Right atrium auricular region (tissue), 2 donors: ENCODE results near the gene ARHGEF37. TPM values are rescaled to one million over a fixed set of nuclear protein-coding genes. Genes with fewer than 3 reads are reported as not detected.
A peak's percentile ranks its signal among the peaks of the same experiment; 100 is the strongest.

Experiments
- DNase-seq: peaks from one replicate; pipeline ENCODE4 v3.0.0-alpha.2; 2019; ENCODE audit warnings: low spot score
- H3K27ac ChIP-seq, 2 donors: fragments of 200-600 bp; sonication (generic); 1 replicate in 1 of 2; 2 replicates in 1 of 2; pipeline ENCODE4 v1.5.1; 2016 to 2019
- H3K27me3 ChIP-seq, 2 donors: fragments of 200-600 bp; sonication (generic); one replicate each; pipeline versions ENCODE4 v1.5.1 to v1.6.0; 2017 to 2019
- H3K36me3 ChIP-seq: fragments of 200-600 bp; sonication (generic); one replicate; pipeline ENCODE4 v1.5.1; 2016
- H3K4me1 ChIP-seq, 2 donors: fragments of 200-600 bp; sonication (generic); one replicate each; pipeline versions ENCODE4 v1.5.1 to v1.6.0; 2017 to 2019
- H3K4me3 ChIP-seq, 2 donors: fragments of 200-600 bp; sonication (generic); 1 replicate in 1 of 2; 2 replicates in 1 of 2; pipeline ENCODE4 v1.5.1; 2017 to 2019; ENCODE audit warnings: mild to moderate bottlenecking in 1 of 2, moderate library complexity in 1 of 2
- H3K9me3 ChIP-seq, 2 donors: fragments of 200-600 bp; sonication (generic); one replicate each; pipeline ENCODE4 v1.5.1; 2019
- total RNA-seq, 2 donors: library from RNA; depleted of rRNA; stranded (reverse); fragments of >200 nt; gene quantifications; one replicate each; pipeline ENCODE4 v1.1.0, GENCODE V29; 2016
- TF ChIP-seq, protein P1 (sequence below), 2 donors: fragments of 200-600 bp; sonication (generic); IDR thresholded peaks; one replicate each; pipeline ENCODE4 v1.5.1; 2019; ENCODE audit warnings: antibody characterized with exemption in 2 of 2

The ARHGEF37 gene
- total RNA-seq, 2 donors from 2014 or later: 11.0 to 13.7 TPM

DNA sequence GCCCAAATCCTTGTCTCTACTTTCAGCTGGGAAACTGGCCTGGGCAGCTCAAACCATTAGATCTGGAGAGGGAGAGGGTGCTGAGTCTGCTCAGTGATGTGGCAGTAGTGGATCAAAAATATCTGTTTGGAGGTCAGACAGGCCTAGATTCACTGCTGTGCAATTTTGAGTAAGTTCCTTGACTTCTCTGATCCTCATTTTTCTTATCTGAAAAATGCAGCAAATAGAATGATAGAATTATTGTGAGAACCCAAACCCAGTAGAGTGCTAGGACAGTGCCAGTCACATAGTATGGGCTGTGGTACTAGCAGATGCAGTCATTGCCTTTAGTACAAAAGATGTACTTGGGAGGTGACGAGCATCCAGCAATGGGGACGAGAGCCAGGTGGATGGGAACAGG, 50.2 kb downstream of the ARHGEF37 start:
- Histone ChIP-seq H3K4me3 (no peak overlapping the region), H3K27ac (no peak overlapping the region), H3K9me3 (no peaks in the 10 kb centered on the region), H3K4me1 (peaks cover 0 to 15% of the 10 kb centered on the region in 2 donors), H3K27me3 (no peaks in the 10 kb centered on the region), H3K36me3 (peaks cover 20% of the 10 kb centered on the region)
- DNase-seq: no peak
- TF ChIP-seq, protein P1, sequence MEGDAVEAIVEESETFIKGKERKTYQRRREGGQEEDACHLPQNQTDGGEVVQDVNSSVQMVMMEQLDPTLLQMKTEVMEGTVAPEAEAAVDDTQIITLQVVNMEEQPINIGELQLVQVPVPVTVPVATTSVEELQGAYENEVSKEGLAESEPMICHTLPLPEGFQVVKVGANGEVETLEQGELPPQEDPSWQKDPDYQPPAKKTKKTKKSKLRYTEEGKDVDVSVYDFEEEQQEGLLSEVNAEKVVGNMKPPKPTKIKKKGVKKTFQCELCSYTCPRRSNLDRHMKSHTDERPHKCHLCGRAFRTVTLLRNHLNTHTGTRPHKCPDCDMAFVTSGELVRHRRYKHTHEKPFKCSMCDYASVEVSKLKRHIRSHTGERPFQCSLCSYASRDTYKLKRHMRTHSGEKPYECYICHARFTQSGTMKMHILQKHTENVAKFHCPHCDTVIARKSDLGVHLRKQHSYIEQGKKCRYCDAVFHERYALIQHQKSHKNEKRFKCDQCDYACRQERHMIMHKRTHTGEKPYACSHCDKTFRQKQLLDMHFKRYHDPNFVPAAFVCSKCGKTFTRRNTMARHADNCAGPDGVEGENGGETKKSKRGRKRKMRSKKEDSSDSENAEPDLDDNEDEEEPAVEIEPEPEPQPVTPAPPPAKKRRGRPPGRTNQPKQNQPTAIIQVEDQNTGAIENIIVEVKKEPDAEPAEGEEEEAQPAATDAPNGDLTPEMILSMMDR (IDR thresholded peaks at IDR 0.05): no peak

DNA sequence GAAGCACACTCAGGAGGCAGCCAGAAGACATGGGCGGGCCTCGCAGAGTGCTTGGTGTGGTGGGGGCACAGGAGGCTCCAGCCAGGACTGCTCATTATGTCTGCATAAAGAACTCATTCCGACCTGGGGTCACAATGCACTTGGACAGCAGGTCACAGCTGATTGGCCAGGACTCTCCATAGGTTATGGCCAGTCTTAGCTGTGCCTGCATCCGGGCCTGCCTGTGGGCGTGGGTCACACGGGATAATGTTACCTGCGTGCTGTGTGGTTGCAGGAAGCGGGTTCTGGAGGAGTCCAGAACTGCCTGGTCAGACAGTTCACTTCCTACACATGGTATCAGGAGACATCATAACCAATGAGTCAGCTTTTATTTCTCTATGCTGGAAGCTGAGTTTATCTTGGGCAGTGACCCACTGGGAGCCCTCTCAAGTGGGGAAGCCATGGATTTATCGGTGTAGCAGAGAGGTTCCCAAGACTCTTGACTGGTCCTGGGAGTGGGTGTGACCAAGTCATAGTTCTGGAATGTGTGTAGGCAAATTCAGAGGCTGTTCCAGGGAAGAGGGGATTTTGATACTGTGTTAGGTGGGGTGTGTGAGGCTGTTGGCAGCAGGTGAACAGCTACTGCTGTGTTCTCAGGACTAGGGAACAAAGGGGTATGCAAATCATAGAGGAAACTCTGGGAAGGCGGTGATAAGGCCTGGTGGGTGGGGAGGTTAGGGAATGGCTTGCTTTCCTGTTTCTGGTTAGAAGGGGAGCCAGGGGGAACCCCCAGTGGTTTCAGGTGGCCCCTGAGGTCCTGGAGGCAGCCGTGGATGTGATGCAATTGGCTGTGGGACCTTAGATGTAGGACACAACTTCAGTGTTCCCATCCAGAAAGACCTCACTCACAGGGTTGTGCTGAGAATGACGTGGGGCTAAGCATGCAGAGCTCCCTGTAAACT, 51.3 kb downstream of the ARHGEF37 start:
- TF ChIP-seq, protein P1 (IDR thresholded peaks at IDR 0.05): no peak

DNA sequence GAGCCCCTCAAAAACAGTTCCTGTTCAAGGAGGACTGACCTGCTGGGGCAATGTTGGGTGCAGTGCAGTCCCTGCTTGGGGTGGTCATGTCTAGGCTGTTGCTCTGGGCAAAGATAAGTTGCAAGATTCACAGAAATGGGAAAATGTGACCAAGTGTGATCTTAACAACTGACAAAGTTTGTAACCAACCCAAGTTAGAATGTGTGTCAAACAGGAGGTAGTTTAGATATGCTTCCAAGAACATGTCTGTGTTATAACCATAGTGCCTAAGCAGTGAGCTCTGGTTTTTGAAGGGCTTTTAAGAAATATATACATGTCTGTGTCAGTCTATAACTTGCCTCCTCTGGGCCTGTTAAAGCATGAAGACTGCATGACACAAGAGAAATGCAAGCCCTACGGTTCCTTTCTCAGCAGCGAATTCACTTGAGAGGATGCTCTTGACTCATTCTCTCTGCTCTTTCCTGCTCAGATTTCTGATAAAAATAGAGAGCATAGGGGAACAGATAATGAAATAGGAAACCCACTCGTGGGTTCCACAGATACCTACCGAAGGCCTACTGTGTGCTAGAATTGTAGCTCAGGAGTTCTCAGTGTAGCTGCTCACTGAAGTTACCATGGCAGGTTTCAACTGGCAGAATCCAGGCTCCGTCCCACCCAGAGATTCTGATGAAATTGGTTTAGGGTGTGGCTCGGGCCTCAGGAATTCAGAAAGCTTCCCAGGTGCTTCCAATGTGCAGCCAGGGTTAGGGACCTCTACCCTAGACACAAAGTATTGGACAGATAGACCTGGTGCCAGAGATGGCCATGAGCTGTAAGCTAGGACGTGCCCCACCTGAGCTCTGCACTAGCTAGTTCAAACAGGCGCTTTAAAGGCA, 52.4 kb downstream of the ARHGEF37 start:
- no peak overlapping the region for H3K4me3 ChIP-seq
- H3K36me3 ChIP-seq: peaks cover 4% of the 10 kb centered on the region
- DNase-seq: no peak
- no peak overlapping the region for H3K27ac ChIP-seq
- TF ChIP-seq, protein P1 (IDR thresholded peaks at IDR 0.05): no peak
- H3K27me3 ChIP-seq: no peaks in the 10 kb centered on the region
- peaks cover 0 to 15% of the 10 kb centered on the region in 2 donors for H3K4me1 ChIP-seq
- no peaks in the 10 kb centered on the region for H3K9me3 ChIP-seq

More for the DNA sequence above, 51.3 kb downstream of the ARHGEF37 start:
- Histone ChIP-seq H3K36me3 (peaks cover 9% of the 10 kb centered on the region), H3K27ac (peak overlapping the region; percentile 48), H3K27me3 (no peaks in the 10 kb centered on the region), H3K4me1 (peaks cover 0 to 15% of the 10 kb centered on the region in 2 donors), H3K4me3 (no peak overlapping the region), H3K9me3 (no peaks in the 10 kb centered on the region)
- no peak for DNase-seq

DNA sequence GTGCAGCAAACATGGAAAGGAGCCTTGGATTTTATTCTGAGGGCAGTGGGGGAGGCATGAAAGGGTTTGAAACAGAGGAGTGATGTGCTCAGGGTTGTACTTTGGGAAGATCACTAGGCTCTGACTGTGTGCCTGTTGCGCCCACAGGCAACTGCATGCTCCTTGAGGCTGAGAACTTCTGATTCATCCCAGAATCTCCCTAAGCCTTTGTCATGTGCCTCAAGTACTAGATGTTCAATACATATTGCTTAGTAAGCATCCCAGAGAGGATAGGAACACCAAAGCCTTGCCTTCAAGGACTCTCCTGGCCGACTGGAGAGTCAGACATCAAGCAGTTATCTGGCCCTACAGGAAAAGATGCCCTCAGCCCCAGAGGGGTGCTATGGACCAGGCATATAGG, 54.1 kb downstream of the ARHGEF37 start:
- H3K27ac ChIP-seq: no peak overlapping the region
- TF ChIP-seq, protein P1 (IDR thresholded peaks at IDR 0.05): no peak

DNA sequence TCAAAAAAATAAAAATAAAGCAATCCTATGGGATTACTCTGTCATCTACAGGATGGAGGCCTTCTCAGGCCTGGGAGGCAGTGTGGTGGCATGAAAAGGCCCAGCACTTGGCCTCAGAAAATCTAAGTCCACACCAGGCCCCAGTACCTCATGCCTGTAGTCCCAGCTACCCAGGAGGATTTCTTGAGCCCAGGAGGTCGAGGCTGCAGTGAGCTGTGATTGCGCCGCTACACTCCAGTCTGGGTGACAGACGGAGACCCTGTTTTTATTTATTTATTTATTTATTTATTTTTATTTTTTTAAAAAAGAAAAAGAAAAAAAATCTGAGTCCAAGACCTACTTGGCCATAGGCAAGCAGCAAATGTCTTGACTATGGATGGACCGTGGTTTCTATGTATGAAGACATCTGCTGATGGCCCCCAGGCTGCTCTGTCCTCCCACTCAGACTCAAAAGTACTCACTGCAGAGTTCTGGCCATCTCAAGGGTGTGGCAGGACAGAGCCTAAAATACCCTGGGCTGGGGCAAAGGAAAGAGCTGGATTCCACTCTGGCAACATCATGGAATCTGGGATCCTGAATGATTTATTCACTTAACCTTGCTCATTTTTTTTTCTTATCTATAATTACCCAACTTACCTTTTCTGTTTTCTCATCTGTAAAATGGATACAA, 55.0 kb downstream of the ARHGEF37 start:
- Histone ChIP-seq H3K4me1 (peaks cover 0 to 37% of the 10 kb centered on the region in 2 donors), H3K27me3 (no peaks in the 10 kb centered on the region), H3K27ac (no peak overlapping the region), H3K36me3 (no peaks in the 10 kb centered on the region), H3K9me3 (no peaks in the 10 kb centered on the region), H3K4me3 (no peak overlapping the region)
- no peak for DNase-seq
- TF ChIP-seq, protein P1 (IDR thresholded peaks at IDR 0.05): no peak

More for the DNA sequence above, 54.1 kb downstream of the ARHGEF37 start:
- Histone ChIP-seq H3K9me3 (no peaks in the 10 kb centered on the region), H3K36me3 (no peaks in the 10 kb centered on the region), H3K4me3 (no peak overlapping the region), H3K4me1 (peaks cover 0 to 28% of the 10 kb centered on the region in 2 donors), H3K27me3 (no peaks in the 10 kb centered on the region)
- no peak for DNase-seq
